Measurements from ENCODE around the gene DNAL1.

DNA sequence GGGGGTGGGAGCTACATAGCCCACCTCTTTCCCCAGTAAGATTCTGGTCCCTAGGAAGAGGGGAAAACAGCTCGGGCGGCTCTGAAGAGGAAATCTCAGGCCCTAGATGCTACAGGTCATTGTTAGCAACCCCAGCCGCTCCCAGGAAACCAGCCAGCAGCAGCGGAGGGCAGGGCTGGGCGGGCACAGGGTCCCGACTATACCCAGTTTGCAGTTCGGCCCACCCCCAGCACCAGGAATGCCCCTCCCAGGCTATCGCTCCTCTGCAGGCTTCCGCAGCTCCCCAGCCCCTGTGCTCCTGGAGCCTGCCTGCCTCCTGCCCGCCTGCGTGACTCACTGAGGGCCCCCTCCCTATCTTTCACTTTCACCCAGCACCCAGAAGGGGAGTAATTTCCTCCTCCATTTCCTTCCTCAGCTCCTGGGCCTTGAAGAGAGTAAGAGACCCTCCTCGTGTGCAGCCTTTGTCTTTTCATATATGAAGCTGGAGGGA is 96.6 kb downstream of the DNAL1 start:
- TF ChIP-seq POLR2A (IDR thresholded peaks at IDR 0.05), result no peak
- TF ChIP-seq, protein P1, sequence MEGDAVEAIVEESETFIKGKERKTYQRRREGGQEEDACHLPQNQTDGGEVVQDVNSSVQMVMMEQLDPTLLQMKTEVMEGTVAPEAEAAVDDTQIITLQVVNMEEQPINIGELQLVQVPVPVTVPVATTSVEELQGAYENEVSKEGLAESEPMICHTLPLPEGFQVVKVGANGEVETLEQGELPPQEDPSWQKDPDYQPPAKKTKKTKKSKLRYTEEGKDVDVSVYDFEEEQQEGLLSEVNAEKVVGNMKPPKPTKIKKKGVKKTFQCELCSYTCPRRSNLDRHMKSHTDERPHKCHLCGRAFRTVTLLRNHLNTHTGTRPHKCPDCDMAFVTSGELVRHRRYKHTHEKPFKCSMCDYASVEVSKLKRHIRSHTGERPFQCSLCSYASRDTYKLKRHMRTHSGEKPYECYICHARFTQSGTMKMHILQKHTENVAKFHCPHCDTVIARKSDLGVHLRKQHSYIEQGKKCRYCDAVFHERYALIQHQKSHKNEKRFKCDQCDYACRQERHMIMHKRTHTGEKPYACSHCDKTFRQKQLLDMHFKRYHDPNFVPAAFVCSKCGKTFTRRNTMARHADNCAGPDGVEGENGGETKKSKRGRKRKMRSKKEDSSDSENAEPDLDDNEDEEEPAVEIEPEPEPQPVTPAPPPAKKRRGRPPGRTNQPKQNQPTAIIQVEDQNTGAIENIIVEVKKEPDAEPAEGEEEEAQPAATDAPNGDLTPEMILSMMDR (IDR thresholded peaks at IDR 0.05), result no peak
